ENCODE data around the gene DPP8.

- TF ChIP-seq CTCF (IDR thresholded peaks at IDR 0.05; ENCODE audit: low read length) (no peak), EZH2 (IDR thresholded peaks at IDR 0.05; ENCODE audit: borderline replicate concordance, low read length) (no peak)
These were observed 11.1 kb upstream of the DPP8 start for GRCh38 chr15:65528461-65529060.

Data from OCI-LY1 (cell line).